ENCODE measurements around the gene TRABD2B.

TRABD2B gene

GRCh38 chr1:48021792-48022191 is 24.6 kb upstream of the TRABD2B start:
- no peak for DNase-seq (ENCODE audit: low spot score)

DNA sequence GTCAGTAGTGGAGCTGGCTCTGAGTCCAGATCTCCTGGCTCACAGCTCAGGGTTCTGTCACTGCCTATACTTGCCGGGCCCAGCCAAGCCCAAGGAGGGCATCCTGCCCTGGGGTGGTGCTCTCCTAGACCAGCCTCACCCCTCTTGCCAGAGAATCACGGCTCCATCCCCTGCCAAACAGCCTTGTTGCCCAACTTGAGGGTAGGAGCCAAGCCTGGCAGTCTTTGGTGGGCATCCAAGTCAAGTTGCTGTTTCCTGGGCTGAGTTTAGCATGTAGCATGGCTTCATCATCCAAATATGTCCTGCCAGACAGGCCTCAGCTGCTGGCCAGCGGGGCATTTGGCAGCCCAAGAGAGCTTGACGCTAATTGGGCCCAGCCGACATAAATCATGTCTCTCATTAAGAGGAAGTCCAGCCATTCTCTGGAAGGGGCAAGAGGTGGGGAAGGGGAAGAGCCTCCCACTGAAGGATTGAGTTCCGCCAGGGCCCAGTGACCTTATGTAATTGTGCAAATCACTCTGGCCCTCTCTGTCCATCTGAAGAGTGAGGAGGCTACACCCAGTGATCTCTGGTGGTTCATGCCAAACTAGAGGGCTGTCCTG is 22.6 kb upstream of the TRABD2B start:
- DNase-seq (ENCODE audit: low spot score), result no peak

DNA sequence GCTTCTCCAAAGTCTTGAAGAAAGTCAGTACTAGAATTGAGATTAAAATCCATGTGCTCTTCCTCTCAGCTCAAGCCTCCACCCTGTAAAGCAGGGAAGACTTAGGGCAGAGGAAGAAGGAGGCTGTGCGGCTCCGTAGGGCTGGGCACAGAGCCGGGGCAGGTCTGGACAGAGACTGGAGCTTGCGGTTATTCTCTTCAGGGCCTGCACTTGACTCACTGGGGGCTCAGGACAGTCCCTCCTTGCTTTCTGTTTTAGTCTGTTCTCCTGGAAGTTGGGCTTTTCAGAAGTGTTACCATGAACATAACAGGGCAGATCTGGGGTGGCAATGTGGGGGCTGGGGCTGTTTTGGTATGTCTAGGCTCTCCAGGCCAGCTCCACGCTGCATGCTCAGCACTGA is 21.6 kb upstream of the TRABD2B start:
- DNase-seq (ENCODE audit: low spot score), result no peak

GRCh38 chr1:48017716-48018115 is 20.5 kb upstream of the TRABD2B start:
- no peak for DNase-seq (ENCODE audit: low spot score)

- no peak for DNase-seq (ENCODE audit: low spot score)
Observed at GRCh38 chr1:48016515-48016914, 19.3 kb upstream of the TRABD2B start.

DNA sequence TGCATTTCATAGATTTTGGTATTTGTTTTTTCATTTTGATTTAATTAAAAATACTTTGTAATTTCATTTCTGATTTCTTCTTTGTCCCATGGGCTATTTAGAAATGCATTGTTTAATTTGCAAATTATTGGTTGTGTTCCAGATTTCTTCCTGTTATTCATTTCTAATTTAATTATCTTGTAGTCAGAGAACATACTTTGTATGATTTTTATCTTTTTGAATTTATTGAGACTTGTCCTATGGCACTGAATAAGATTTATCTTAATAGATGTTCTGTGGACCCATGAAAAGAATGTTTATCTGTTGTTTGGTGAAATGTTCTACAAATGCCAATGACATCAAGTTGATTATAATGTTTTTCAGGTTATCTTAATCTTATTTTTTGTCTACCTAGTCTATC is 16.1 kb upstream of the TRABD2B start:
- DNase-seq (ENCODE audit: low spot score), result no peak

- DNase-seq (ENCODE audit: low spot score), result no peak
Observed at GRCh38 chr1:48007047-48007446, 9.9 kb upstream of the TRABD2B start.

- no peak for DNase-seq (ENCODE audit: low spot score)
Observed at GRCh38 chr1:48006264-48006663, 9.1 kb upstream of the TRABD2B start.

DNA sequence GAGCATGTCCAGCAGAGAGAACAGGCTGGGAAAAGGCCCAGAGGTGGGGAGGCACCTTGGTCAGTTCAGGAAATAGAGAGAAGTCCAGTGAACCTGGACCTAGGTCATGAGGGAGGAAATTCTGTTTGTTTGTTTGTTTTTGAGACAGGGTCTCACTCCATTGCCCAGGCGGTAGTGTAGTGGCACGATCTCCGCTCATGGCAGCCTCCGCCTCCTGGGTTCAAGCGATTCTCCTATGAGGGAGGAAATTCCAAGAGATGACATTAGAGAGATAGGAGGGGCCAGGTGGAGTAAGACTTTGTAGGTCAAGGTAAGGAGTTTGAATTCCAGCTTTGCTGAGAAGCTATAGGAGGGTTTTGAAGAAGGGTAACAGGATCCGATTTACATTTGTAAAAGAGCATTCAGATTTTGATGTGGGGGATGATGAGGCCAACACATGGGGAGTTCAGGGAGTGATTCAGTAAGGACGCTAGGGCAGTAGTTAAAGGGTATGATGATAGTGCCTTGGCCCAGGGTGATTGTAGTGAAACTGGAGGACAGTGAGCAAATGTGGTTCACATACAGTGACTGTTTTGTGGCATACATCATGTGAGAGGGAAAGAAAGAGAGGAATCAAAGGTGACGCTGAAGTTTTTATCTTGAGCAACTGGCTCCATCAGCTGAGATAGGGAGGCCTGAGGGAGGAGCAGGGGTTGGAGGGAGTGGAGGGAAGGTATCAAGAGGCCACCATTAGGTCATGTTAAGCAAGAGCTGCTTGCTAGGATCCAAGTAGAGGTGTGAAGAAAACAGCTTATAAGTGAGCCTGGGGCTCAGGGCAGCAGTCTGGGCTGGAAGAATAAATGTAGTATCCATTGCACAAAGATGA is 8.3 kb upstream of the TRABD2B start:
- DNase-seq (ENCODE audit: low spot score), result no peak

DNA sequence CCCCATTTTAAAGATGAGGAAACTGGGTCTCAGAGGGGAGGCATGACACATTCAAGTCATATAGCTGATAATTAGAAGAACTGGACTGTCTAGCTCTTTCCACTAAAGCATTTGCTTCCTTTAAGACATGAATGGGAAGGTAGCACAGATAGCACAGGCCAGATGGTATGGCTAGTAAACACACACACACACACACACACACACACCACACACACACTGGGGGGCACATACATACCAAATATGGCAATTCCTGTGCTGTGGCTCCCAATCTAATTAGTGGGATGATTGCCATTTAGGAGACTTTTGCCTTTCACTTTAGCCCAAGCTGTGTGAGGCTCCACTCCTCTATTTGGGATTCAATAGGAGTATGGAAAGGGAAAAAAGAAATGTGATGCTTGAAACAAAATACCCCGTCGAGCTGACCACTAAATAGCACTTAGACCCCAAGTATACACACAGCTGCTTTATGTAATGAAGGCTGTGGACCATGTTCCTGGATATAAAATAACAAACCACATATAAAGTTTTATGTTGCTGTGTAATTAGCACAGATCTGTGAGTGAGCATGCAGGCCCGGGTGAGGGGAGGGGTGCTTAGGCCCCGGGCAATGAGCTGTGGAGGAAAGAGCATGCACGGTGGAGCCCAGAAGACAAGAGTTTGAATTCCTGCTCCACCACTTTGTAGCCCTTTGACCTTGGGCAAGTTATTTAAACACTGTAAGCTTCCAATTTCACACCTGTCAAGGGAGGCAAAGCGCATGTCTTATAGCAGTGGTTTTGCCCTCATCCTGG is 6.8 kb upstream of the TRABD2B start:
- DNase-seq (ENCODE audit: low spot score), result no peak

DNA sequence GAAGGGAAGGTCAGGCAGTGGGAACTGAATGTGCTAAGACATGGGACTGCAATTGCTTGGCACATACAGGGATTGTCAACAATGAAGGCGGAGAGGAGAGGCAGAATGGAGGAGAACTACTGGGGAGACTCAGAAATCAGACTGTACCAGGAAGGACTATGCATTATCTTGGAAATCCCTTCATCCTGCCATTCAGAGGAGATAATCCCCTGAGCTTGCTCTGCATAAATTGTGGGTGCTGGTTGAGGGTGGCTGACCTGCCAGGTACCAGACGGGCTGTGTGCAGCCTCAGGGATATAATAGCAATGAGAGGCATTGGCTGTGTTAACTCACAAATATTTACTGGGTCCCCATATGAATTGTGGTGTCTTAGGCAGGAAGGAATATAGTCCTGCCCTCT is 5.0 kb upstream of the TRABD2B start:
- no peak for DNase-seq (ENCODE audit: low spot score)

- no peak for DNase-seq (ENCODE audit: low spot score)
Observed at GRCh38 chr1:48001696-48002095, 4.5 kb upstream of the TRABD2B start.

DNA sequence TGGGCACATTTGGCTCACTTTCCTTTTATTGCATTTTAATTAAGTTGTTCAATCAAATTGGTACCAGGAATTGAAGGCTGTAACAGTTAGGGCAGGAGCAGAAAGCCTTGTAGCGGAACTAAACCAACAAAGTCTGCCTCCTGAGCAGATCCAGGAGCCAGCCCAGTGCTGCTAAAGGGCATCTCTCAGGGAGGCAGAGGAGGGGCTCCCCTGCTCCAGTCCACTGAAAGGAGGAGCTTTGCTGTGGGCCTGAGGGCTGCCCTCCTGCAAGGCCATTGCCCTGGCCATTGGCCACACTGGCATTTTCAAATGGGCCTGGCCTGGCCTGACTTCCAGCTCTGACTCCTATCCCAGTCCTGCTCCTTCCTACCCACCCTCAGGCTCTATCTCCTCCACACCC is 3.7 kb upstream of the TRABD2B start:
- no peak for DNase-seq (ENCODE audit: low spot score)

- DNase-seq (ENCODE audit: low spot score), result no peak
Observed at GRCh38 chr1:47999097-47999496, 1.9 kb upstream of the TRABD2B start.

DNA sequence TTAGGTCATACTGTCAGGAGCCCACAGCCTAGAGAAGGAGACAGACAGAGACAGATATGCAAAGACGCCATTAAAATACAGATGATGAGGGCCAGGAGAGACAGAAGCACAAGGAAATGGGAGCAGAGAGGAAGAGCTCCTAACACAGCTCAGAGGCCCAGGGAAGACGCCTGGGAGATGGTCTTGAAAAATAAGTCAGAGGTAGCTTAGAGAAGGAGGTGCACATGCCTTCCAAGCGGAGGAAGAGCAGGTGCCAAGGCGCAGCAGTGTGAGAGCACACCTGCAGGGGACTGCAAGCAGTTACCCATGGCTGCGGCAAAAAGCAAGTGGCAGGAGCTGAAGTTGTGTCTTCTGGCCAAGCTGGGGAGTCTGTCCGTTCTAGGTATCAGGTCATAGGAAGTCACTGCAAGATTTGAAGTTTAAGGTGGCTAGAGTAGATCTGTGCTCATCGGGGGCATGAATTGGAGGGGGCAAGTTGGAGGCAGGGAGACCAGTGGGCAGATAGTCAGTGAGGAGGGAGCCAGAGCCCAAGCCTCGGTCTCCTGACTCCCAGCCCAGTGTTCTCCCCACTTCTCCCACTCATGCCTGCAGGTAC is 1.3 kb upstream of the TRABD2B start:
- DNase-seq (ENCODE audit: low spot score), result no peak

DNA sequence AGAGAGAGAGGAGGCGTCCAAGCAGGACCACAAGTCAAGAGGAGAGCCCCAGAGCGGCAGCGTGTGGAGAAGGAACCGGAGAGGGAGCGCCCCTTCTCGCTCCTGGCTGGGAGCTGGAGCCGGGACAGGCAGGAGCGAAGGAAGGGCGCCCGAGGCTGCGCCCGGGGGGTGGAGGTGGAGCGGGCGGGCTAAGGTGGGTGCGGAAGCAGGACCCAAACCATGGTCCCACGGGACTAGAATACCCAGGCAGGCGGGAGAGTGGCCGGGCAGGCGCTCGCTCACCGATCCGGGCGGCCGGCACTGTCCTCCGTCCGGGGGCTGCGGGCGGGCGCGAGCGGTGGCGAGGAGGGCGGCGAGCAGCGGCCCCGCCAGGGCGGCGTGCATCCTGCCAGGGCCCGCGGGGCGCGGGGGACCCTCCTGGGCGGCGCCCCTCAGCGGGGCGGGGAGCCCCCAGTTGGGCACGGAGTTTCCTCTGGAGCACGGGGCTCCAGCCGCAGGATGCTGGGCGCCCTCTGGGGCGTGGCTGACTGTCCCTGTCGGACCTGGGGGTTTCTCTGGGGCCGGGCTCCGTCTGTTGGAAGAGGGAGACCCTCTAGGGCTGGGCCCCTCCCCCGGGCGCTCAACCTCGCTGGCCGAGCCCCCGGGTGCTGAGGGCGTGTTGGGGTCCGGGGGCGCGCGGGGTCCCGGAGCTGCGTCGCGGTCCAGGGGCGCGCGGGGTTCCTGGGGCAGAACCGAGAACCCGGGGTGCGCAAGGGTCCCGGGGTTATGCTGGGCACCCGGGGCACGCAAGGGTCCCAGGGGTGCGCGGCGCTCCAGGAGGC is 569 bp downstream of the TRABD2B start:
- no peak for DNase-seq (ENCODE audit: low spot score)

DNA sequence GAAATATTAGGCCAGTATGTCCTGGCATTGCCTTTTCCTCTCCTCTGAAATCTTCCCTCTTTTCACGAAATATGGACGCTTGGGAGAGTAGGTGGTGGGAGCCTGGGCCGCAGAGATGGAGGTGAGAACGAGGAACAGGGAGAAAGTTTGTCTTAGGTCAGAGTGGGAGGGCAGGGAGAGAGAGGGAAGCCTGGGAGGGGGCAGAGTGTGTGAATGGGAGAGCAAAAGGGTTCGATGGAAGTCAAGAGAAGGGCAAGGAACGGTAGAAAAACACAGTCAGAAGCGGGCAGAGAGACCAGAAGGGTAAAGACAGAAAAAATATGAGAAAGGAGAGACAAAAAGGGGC is 1.2 kb downstream of the TRABD2B start:
- DNase-seq (ENCODE audit: low spot score), result no peak

DNA sequence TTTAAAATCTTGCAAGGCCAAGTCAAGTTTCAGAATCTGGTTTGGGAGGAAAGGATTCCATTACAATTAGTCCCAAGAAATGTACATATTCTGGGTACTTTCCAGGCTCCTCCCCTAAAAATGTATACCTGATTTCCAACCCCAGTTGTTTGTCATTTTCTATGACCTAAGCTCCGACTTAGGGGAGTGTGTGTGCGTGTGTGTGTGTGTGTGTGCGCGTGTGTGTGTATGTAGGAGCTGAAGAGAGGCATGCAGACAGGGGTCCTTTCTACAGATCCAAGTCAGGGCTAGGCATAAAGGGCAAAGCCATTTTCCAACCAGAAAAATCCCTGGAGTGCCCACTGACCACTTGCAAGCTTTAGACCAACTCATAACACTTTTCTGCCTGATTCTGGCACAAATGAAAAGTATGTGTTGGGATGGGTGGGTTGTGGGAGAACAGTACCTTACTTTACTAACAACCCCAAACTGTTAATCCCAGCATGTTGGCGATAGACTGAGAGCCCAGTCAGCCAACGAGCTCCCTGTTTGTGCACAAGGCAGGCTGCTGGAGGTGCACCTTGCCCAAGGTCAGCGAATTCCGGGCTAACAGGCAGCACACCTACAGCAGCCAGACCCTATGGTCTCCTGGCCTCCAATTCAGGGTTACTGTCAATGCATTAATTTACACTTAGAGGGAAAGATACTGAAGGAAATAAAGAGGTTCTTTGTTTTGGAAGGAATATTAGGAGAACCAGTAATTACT is 1.7 kb downstream of the TRABD2B start:
- no peak for DNase-seq (ENCODE audit: low spot score)

GRCh38 chr1:47993881-47994625 is 3.1 kb downstream of the TRABD2B start:
- no peak for DNase-seq (ENCODE audit: low spot score)

GRCh38 chr1:47993416-47993740 is 3.8 kb downstream of the TRABD2B start:
- DNase-seq (ENCODE audit: low spot score), result no peak

All from CD4-positive, alpha-beta T cell treated with Interleukin-6 at 100 ng/mL for 8 hours (primary cell).